ENCODE data around the gene SHLD1.

DNA sequence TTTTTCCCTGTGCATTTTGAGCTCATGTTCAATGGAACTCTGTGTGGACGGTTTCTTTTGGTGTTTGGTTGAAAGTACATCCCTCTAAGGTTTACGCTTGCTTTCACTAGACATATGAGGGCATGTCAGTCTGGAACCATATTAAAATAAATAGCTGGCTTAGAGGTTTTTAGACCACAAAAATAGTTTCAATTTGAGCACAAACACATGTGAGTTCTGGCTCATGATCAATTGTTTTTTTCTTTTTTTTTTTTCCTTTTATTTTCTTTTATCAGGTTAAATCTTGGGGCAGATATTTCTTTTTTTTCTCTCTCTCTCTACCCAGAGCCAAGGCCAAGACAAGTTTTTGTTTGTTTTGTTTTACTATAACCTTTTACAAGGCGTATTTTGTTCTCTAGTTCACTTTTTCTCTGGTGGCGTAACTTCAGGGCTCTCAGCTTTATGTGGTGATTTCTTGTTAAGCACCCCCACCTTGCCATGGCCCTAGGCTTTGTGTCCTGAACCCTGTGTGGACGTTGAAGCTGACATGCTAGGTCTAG is 92.9 kb downstream of the SHLD1 start:
- TF ChIP-seq, protein P1, sequence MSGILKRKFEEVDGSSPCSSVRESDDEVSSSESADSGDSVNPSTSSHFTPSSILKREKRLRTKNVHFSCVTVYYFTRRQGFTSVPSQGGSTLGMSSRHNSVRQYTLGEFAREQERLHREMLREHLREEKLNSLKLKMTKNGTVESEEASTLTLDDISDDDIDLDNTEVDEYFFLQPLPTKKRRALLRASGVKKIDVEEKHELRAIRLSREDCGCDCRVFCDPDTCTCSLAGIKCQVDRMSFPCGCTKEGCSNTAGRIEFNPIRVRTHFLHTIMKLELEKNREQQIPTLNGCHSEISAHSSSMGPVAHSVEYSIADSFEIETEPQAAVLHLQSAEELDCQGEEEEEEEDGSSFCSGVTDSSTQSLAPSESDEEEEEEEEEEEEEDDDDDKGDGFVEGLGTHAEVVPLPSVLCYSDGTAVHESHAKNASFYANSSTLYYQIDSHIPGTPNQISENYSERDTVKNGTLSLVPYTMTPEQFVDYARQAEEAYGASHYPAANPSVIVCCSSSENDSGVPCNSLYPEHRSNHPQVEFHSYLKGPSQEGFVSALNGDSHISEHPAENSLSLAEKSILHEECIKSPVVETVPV (CRISPR knock-in tag; IDR thresholded peaks at IDR 0.05): no peak
- TF ChIP-seq GLIS3 (CRISPR knock-in tag; IDR thresholded peaks at IDR 0.05): no peak
- TF ChIP-seq ESRRG (CRISPR knock-in tag; IDR thresholded peaks at IDR 0.05): no peak
- no peak for TF ChIP-seq ZNF70 (CRISPR knock-in tag; IDR thresholded peaks at IDR 0.05)
- no peak for TF ChIP-seq OSR1 (CRISPR knock-in tag; IDR thresholded peaks at IDR 0.05)
